ENCODE data around the gene VPS8. TPM values are rescaled to one million over a fixed set of nuclear protein-coding genes. Genes with fewer than 3 reads are reported as not detected.

VPS8 gene
- total and polyA plus RNA-seq, 9 of the 15 experiments (the other 6 are each of a cell fraction or from before 2014, with no cell fraction given) = 7.2 to 41.0 (median 28.3) TPM

- TF ChIP-seq TCF3 (CRISPR knock-in tag; IDR thresholded peaks at IDR 0.05) (peak; percentile 65), TAF15 (IDR thresholded peaks at IDR 0.05; ENCODE audit: low read depth, low read length) (no peak), ETV1 (tag; conservative IDR thresholded peaks at IDR 0.05; ENCODE audit: low read depth) (no peak), NFE2 (IDR thresholded peaks at IDR 0.05; ENCODE audit: low read depth) (no peak), RBM25 (IDR thresholded peaks at IDR 0.05; ENCODE audit: low read depth, low read length, severe bottlenecking) (no peak), DPF2 (IDR thresholded peaks at IDR 0.05) (peak; percentile 42; the same call in 1 of the 2 replicates), ZNF133 (CRISPR knock-in tag; IDR thresholded peaks at IDR 0.05) (no peak), HNRNPLL (IDR thresholded peaks at IDR 0.05; ENCODE audit: low read depth, low read length, poor library complexity, severe bottlenecking) (no peak), MYC (IDR thresholded peaks at IDR 0.05; ENCODE audit: low read depth, low read length) (0 out of 2 replicates have a peak, but pooled peaks have one; percentile 8), MYC (CRISPR knock-in tag; IDR thresholded peaks at IDR 0.05; ENCODE audit: borderline replicate concordance, low read depth) (no peak), ATF4 (CRISPR knock-in tag; IDR thresholded peaks at IDR 0.05) (no peak), ZNF780A (CRISPR knock-in tag; IDR thresholded peaks at IDR 0.05) (no peak), CBFA2T3 (IDR thresholded peaks at IDR 0.05) (peak; percentile 65), ZNF224 (CRISPR knock-in tag; IDR thresholded peaks at IDR 0.05) (no peak), ZNF140 (CRISPR knock-in tag; IDR thresholded peaks at IDR 0.05) (no peak), ZBTB12 (CRISPR knock-in tag; IDR thresholded peaks at IDR 0.05) (no peak), CTCF (IDR thresholded peaks at IDR 0.05 in 2 of 3, conservative IDR thresholded peaks at IDR 0.05 in 1 of 3; ENCODE audit: insufficient read depth in 2 of 3, low read depth in 1 of 3, low read length in 3 of 3) (no peak), GATA2 (CRISPR knock-in tag; IDR thresholded peaks at IDR 0.05) (no peak), E2F8 (IDR thresholded peaks at IDR 0.05; ENCODE audit: low read depth, partially characterized antibody) (no peak), HMGXB4 (CRISPR knock-in tag; IDR thresholded peaks at IDR 0.05) (no peak)
Observed at GRCh38 chr3:184945886-184946625, 134.1 kb downstream of the VPS8 start (continued).

Data from K562 (cell line).